ENCODE measurements around the gene CRTC1.

Gene CRTC1

GRCh38 chr19:18683109-18683957 lies at the start of gene CRTC1:
Gene CRTC1, plus strand, starts transcription at chr19:18683680. Its CDS starts 23 bp downstream, at chr19:18683703.
- in situ Hi-C loops (cut with HindIII; ENCODE audit: low sequenced_read_pairs): no loop called here

- in situ Hi-C loops (cut with HindIII; ENCODE audit: low sequenced_read_pairs): no loop called here
These were observed 48.7 kb upstream of the CRTC1 start for GRCh38 chr19:18634612-18635297.

GRCh38 chr19:18635831-18636182 lies 47.7 kb upstream of the CRTC1 start:
- in situ Hi-C loops (cut with HindIII; ENCODE audit: low sequenced_read_pairs): no loop called here

- in situ Hi-C loops (cut with HindIII; ENCODE audit: low sequenced_read_pairs): no loop called here
These were observed 47.1 kb upstream of the CRTC1 start for GRCh38 chr19:18636183-18636968.

- in situ Hi-C loops (cut with HindIII; ENCODE audit: low sequenced_read_pairs): no loop called here
These were observed 46.4 kb upstream of the CRTC1 start, which contains the start of gene KLHL26 for GRCh38 chr19:18636969-18637629. Gene KLHL26, plus strand, starts transcription at chr19:18637028. Its CDS starts 27 bp downstream, at chr19:18637055.

GRCh38 chr19:18637673-18638630 lies 45.5 kb upstream of the CRTC1 start:
- in situ Hi-C loops (cut with HindIII; ENCODE audit: low sequenced_read_pairs): no loop called here

- in situ Hi-C loops (cut with HindIII; ENCODE audit: low sequenced_read_pairs): loop anchor here (10.0 kb wide), 1 partner anchor 125 kb away; no protein-coding TSS in a partner anchor
These were observed 43.7 kb upstream of the CRTC1 start for GRCh38 chr19:18639706-18640243.

GRCh38 chr19:18644196-18645034 lies 39.1 kb upstream of the CRTC1 start:
- in situ Hi-C loops (cut with HindIII; ENCODE audit: low sequenced_read_pairs): loop anchor here (5.0 to 10.0 kb wide), 2 partner anchors 113 to 130 kb away; no protein-coding TSS in a partner anchor

GRCh38 chr19:18645035-18645511 lies 38.4 kb upstream of the CRTC1 start:
- in situ Hi-C loops (cut with HindIII; ENCODE audit: low sequenced_read_pairs): loop anchor here (5.0 to 10.0 kb wide), 2 partner anchors 112 to 130 kb away; no protein-coding TSS in a partner anchor

- in situ Hi-C loops (cut with HindIII; ENCODE audit: low sequenced_read_pairs): loop anchor here (5.0 to 10.0 kb wide), 2 partner anchors 111 to 132 kb away; no protein-coding TSS in a partner anchor
These were observed 36.7 kb upstream of the CRTC1 start for GRCh38 chr19:18646535-18647370.

- in situ Hi-C loops (cut with HindIII; ENCODE audit: low sequenced_read_pairs): loop anchor here (5.0 to 10.0 kb wide), 2 partner anchors 110 to 133 kb away; no protein-coding TSS in a partner anchor
These were observed 36.1 kb upstream of the CRTC1 start for GRCh38 chr19:18647371-18647767.

GRCh38 chr19:18647807-18648206 lies 35.7 kb upstream of the CRTC1 start:
- in situ Hi-C loops (cut with HindIII; ENCODE audit: low sequenced_read_pairs): loop anchor here (5.0 to 10.0 kb wide), 2 partner anchors 109 to 133 kb away; no protein-coding TSS in a partner anchor

- in situ Hi-C loops (cut with HindIII; ENCODE audit: low sequenced_read_pairs): loop anchor here (5.0 to 10.0 kb wide), 2 partner anchors 108 to 134 kb away; no protein-coding TSS in a partner anchor
These were observed 34.5 kb upstream of the CRTC1 start for GRCh38 chr19:18648973-18649315.

GRCh38 chr19:18649371-18650020 lies 34.0 kb upstream of the CRTC1 start:
- in situ Hi-C loops (cut with HindIII; ENCODE audit: low sequenced_read_pairs): loop anchor here (5.0 to 10.0 kb wide), 2 partner anchors 108 to 135 kb away; no protein-coding TSS in a partner anchor

GRCh38 chr19:18650021-18650390 lies 33.5 kb upstream of the CRTC1 start:
- in situ Hi-C loops (cut with HindIII; ENCODE audit: low sequenced_read_pairs): no loop called here

GRCh38 chr19:18650468-18651041 lies 32.9 kb upstream of the CRTC1 start:
- in situ Hi-C loops (cut with HindIII; ENCODE audit: low sequenced_read_pairs): no loop called here

All from endothelial cell of hepatic sinusoid (primary cell).